ENCODE results near the gene GRIK2. TPM values are rescaled to one million over a fixed set of nuclear protein-coding genes. Genes with fewer than 3 reads are reported as not detected.

GRIK2 gene
- total RNA-seq, 1 experiment from 2014 or later: 0.29 TPM

DNA sequence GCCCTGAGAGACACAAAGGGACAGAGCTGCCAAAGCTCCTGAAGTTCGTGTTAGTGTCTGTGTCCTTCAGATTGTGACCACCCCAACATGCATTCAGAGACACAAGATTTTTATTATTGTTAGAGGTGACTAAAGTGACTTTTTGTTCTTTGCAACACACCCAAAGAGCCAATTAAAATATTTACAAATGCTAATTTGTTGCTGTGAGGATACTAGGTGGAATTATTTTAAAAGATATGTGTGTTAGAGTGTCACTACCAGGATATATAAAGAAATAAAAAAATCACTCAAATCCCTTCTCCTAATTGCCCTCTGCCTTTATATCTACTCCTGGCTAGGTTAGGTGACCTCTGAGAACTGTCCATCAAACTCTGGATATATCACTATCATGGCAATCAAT, 160.7 kb downstream of the GRIK2 start:
- no peak overlapping the region for H3K27ac Mint-ChIP-seq (ENCODE audit: unreplicated experiment)
- Histone ChIP-seq H3K4me1 (no peaks in the 10 kb centered on the region), H3K9me3 (no peaks in the 10 kb centered on the region), H3K4me3 (ENCODE audit: low read depth, low read length) (no peak overlapping the region), H3K27me3 (replicated peaks; ENCODE audit: control insufficient read depth, insufficient read depth, low read length) (no peaks in the 10 kb centered on the region; the same call in 1 of the 2 replicates), H3K36me3 (ENCODE audit: control insufficient read depth, insufficient read depth, low read length) (no peaks in the 10 kb centered on the region)
- no peaks in the 10 kb centered on the region for H3K4me1 Mint-ChIP-seq (ENCODE audit: low read depth, unreplicated experiment)
- no peak overlapping the region for H3K4me3 Mint-ChIP-seq (ENCODE audit: unreplicated experiment)
- POLR2A ChIA-PET: no interaction called here
- DNase-seq: no peak
- H3K27me3 Mint-ChIP-seq (ENCODE audit: insufficient read depth, unreplicated experiment): no peaks in the 10 kb centered on the region
- BruUV-seq (replicated peaks): no TSS peak
- no peaks in the 10 kb centered on the region for H3K36me3 Mint-ChIP-seq (ENCODE audit: insufficient read depth, unreplicated experiment)
- intact Hi-C loops (cut with micrococcal nuclease; ENCODE audit: unreplicated experiment): no loop called here
- no peaks in the 10 kb centered on the region for H3K9me3 Mint-ChIP-seq (ENCODE audit: unreplicated experiment)
- CTCF ChIA-PET: no interaction called here
- TF ChIP-seq, protein P1, sequence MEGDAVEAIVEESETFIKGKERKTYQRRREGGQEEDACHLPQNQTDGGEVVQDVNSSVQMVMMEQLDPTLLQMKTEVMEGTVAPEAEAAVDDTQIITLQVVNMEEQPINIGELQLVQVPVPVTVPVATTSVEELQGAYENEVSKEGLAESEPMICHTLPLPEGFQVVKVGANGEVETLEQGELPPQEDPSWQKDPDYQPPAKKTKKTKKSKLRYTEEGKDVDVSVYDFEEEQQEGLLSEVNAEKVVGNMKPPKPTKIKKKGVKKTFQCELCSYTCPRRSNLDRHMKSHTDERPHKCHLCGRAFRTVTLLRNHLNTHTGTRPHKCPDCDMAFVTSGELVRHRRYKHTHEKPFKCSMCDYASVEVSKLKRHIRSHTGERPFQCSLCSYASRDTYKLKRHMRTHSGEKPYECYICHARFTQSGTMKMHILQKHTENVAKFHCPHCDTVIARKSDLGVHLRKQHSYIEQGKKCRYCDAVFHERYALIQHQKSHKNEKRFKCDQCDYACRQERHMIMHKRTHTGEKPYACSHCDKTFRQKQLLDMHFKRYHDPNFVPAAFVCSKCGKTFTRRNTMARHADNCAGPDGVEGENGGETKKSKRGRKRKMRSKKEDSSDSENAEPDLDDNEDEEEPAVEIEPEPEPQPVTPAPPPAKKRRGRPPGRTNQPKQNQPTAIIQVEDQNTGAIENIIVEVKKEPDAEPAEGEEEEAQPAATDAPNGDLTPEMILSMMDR (IDR thresholded peaks at IDR 0.05; ENCODE audit: insufficient read depth in 1 of 2, low read depth in 1 of 2, low read length in 1 of 2, severe bottlenecking in 1 of 2, unreplicated experiment in 1 of 2): no peak

DNA sequence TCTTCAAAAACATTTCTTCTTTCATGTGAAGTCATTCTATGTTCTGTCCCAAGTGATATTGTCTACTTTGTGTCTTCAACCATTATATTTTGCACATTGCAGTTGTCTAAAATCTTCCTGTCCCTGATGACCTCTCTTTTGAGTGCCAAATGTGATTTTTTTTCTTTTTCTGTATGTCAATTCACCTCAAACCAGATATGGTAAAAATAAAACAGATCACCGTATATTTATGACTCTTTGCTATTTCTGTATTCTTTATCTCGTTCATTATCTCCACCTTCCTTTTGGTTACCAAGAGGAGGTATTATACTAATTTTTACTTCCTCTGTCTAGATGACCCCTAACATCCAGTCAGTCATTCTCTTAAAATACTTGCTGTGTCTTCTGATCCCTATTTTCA, 165.2 kb downstream of the GRIK2 start:
- no peaks in the 10 kb centered on the region for H3K9me3 Mint-ChIP-seq (ENCODE audit: unreplicated experiment)
- ChIA-PET POLR2A (no interaction called here), CTCF (no interaction called here)
- no peaks in the 10 kb centered on the region; the same call in 1 of the 2 replicates for H3K27me3 ChIP-seq (replicated peaks; ENCODE audit: control insufficient read depth, insufficient read depth, low read length)
- no peak overlapping the region for H3K4me3 Mint-ChIP-seq (ENCODE audit: unreplicated experiment)
- no peaks in the 10 kb centered on the region for H3K36me3 ChIP-seq (ENCODE audit: control insufficient read depth, insufficient read depth, low read length)
- H3K36me3 Mint-ChIP-seq (ENCODE audit: insufficient read depth, unreplicated experiment): no peaks in the 10 kb centered on the region
- no peaks in the 10 kb centered on the region for H3K4me1 ChIP-seq
- no peak overlapping the region for H3K4me3 ChIP-seq (ENCODE audit: low read depth, low read length)
- H3K4me1 Mint-ChIP-seq (ENCODE audit: low read depth, unreplicated experiment): no peaks in the 10 kb centered on the region
- no TSS peak for BruUV-seq (replicated peaks)
- no peaks in the 10 kb centered on the region for H3K9me3 ChIP-seq
- intact Hi-C loops (cut with micrococcal nuclease; ENCODE audit: unreplicated experiment): no loop called here
- no peak overlapping the region for H3K27ac Mint-ChIP-seq (ENCODE audit: unreplicated experiment)
- TF ChIP-seq, protein P1 (IDR thresholded peaks at IDR 0.05; ENCODE audit: insufficient read depth in 1 of 2, low read depth in 1 of 2, low read length in 1 of 2, severe bottlenecking in 1 of 2, unreplicated experiment in 1 of 2): no peak
- no peaks in the 10 kb centered on the region for H3K27me3 Mint-ChIP-seq (ENCODE audit: insufficient read depth, unreplicated experiment)
- no peak for DNase-seq

DNA sequence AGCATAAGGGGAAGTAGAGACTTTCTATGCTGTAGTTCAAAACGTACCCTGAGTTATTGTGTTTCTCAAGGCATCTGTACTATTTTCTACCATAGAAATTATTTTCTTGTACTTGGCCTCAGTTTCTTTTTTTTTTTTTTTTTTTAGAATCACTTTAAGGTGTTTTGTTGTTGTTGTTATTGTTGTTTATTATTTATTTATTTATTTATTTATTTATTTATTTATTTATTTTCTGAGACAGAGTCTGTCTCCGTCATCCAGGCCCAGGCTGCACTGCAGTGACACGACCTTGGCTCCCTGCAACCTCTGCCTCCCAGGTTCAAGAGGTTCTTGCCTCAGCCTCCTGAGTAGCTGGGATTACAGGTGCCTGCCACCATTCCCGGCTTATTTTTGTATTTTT, 179.1 kb downstream of the GRIK2 start:
- no peak overlapping the region for H3K27ac Mint-ChIP-seq (ENCODE audit: unreplicated experiment)
- POLR2A ChIA-PET: no interaction called here
- no TSS peak for BruUV-seq (replicated peaks)

More for the DNA sequence above, 179.1 kb downstream of the GRIK2 start:
- Histone ChIP-seq H3K4me1 (no peaks in the 10 kb centered on the region), H3K27me3 (replicated peaks; ENCODE audit: control insufficient read depth, insufficient read depth, low read length) (no peaks in the 10 kb centered on the region), H3K36me3 (ENCODE audit: control insufficient read depth, insufficient read depth, low read length) (no peaks in the 10 kb centered on the region), H3K9me3 (no peaks in the 10 kb centered on the region), H3K4me3 (ENCODE audit: low read depth, low read length) (no peak overlapping the region)
- DNase-seq: no peak
- CTCF ChIA-PET: no interaction called here
- Mint-ChIP-seq H3K4me3 (ENCODE audit: unreplicated experiment) (no peak overlapping the region), H3K4me1 (ENCODE audit: low read depth, unreplicated experiment) (no peaks in the 10 kb centered on the region), H3K9me3 (ENCODE audit: unreplicated experiment) (no peaks in the 10 kb centered on the region), H3K27me3 (ENCODE audit: insufficient read depth, unreplicated experiment) (no peaks in the 10 kb centered on the region), H3K36me3 (ENCODE audit: insufficient read depth, unreplicated experiment) (no peaks in the 10 kb centered on the region)
- TF ChIP-seq, protein P1 (IDR thresholded peaks at IDR 0.05; ENCODE audit: insufficient read depth in 1 of 2, low read depth in 1 of 2, low read length in 1 of 2, severe bottlenecking in 1 of 2, unreplicated experiment in 1 of 2): no peak
- intact Hi-C loops (cut with micrococcal nuclease; ENCODE audit: unreplicated experiment): no loop called here
